SK-N-SH (cell line): ENCODE data around the gene ROBO1. TPM values are rescaled to one million over a fixed set of nuclear protein-coding genes. Genes with fewer than 3 reads are reported as not detected.

Source experiments
- CTCF ChIA-PET: fragments of 300-600, 350-600 bp; formaldehyde crosslinking; extraction: SDS; loops from one replicate; lab custom pipeline; 2021; lab: Yijun Ruan, JAX
- POLR2A ChIA-PET: fragments of 350-600 bp; sonication (Branson Sonifier 250); formaldehyde crosslinking; extraction: SDS; loops from one replicate; lab custom pipeline; 2020; ENCODE audit warnings: antibody characterized with exemption, inconsistent platforms; lab: Yijun Ruan, JAX
- DNase-seq: peaks from one replicate; pipeline ENCODE4 v3.0.0; 2012
- H2AFZ ChIP-seq: fragments of 200-600 bp; sonication (generic); 2 replicates; pipeline ENCODE4 v1.8.1; 2016; ENCODE audit warnings: antibody characterized with exemption, mild to moderate bottlenecking, low read depth
- H3F3A ChIP-seq: fragments of 200-600 bp; sonication (generic); replicated peaks from 2 replicates; pipeline ENCODE3; 2016; ENCODE audit warnings: antibody characterized with exemption, mild to moderate bottlenecking; ENCODE audit not compliant: insufficient read depth
- H3K27ac ChIP-seq, 2 experiments: fragments of 200-500 bp in 1 of 2; fragments of 200-600 bp in 1 of 2; sonication (Bioruptor generic) in 1 of 2; sonication (generic), shearing (Covaris generic) in 1 of 2; 2 replicates each; pipeline versions ENCODE4 v1.5.1 to v1.6.1; 2014 to 2016; ENCODE audit warnings: low read depth in 2 of 2, inconsistent platforms in 1 of 2, low read length in 1 of 2, mild to moderate bottlenecking in 1 of 2, mixed read lengths in 1 of 2
- H3K27me3 ChIP-seq: fragments of 200-600 bp; sonication (generic), shearing (Covaris generic); 2 replicates; pipeline ENCODE4 v1.6.1; 2016; ENCODE audit warnings: mixed run types; ENCODE audit not compliant: insufficient read depth
- H3K36me3 ChIP-seq, 2 experiments: fragments of 200-500 bp in 1 of 2; fragments of 200-600 bp in 1 of 2; sonication (Bioruptor generic) in 1 of 2; sonication (generic) in 1 of 2; replicated peaks in 1 of 2; 2 replicates each; pipeline versions ENCODE3 to v1.5.1; 2014 to 2016; ENCODE audit warnings: low read length in 1 of 2, mild to moderate bottlenecking in 1 of 2; ENCODE audit not compliant: insufficient read depth in 2 of 2, control insufficient read depth in 1 of 2
- H3K4me1 ChIP-seq, 2 experiments: fragments of 200-500 bp in 1 of 2; fragments of 200-600 bp in 1 of 2; sonication (Bioruptor generic) in 1 of 2; sonication (generic), shearing (Covaris generic) in 1 of 2; 2 replicates each; pipeline versions ENCODE4 v1.5.1 to v1.6.1; 2014 to 2016; ENCODE audit warnings: low read depth in 1 of 2, low read length in 1 of 2, mixed run types in 1 of 2; ENCODE audit not compliant: insufficient read depth in 2 of 2, control insufficient read depth in 1 of 2
- H3K4me2 ChIP-seq: fragments of 200-600 bp; sonication (generic), shearing (Covaris generic); 2 replicates; pipeline ENCODE4 v1.6.1; 2017; ENCODE audit warnings: mixed run types
- H3K4me3 ChIP-seq, 2 experiments: fragments of 200-500 bp in 1 of 2; fragments of 200-600 bp in 1 of 2; sonication (Bioruptor generic) in 1 of 2; sonication (generic), shearing (Covaris generic) in 1 of 2; 2 replicates each; pipeline versions ENCODE4 v1.5.1 to v1.8.1; 2014 to 2016; ENCODE audit warnings: low read depth in 2 of 2, inconsistent platforms in 1 of 2, low read length in 1 of 2, mild to moderate bottlenecking in 1 of 2, mixed read lengths in 1 of 2, moderate library complexity in 1 of 2
- H3K79me2 ChIP-seq: fragments of 200-600 bp; sonication (generic); 2 replicates; pipeline ENCODE4 v1.8.1; 2017; ENCODE audit warnings: mild to moderate bottlenecking; ENCODE audit not compliant: insufficient read depth
- H3K9ac ChIP-seq: fragments of 200-600 bp; sonication (generic); 2 replicates; pipeline ENCODE4 v1.6.1; 2017; ENCODE audit warnings: mixed run types
- H3K9me2 ChIP-seq: fragments of 200-600 bp; sonication (generic); 2 replicates; pipeline ENCODE4 v1.6.1; 2017; ENCODE audit warnings: mixed run types
- H3K9me3 ChIP-seq: fragments of 200-600 bp; sonication (generic); 2 replicates; pipeline ENCODE4 v1.6.1; 2017; ENCODE audit warnings: mixed run types, mild to moderate bottlenecking, moderate library complexity
- H4K20me1 ChIP-seq: fragments of 200-600 bp; sonication (generic); 2 replicates; pipeline ENCODE4 v1.6.1; 2017; ENCODE audit warnings: mild to moderate bottlenecking, mixed run types; ENCODE audit not compliant: insufficient read depth
- CHD2 ChIP-seq: fragments of 150-350 bp; IDR thresholded peaks from 2 replicates; pipeline ENCODE4 v1.6.1; 2018; ENCODE audit warnings: low read length; ENCODE audit not compliant: partially characterized antibody
- FOSL2 ChIP-seq: IDR thresholded peaks from 2 replicates; pipeline ENCODE4 v1.4.0; 2012; ENCODE audit warnings: low read depth, mild to moderate bottlenecking, moderate library complexity, borderline replicate concordance
- FOXJ3 ChIP-seq: sonication (generic); formaldehyde crosslinking; IDR thresholded peaks from 2 replicates; pipeline ENCODE4 v1.5.1; 2020; ENCODE audit warnings: mild to moderate bottlenecking, missing genetic modification reagents
- FOXM1 ChIP-seq: IDR thresholded peaks from 2 replicates; pipeline ENCODE4 v1.4.0; 2012; ENCODE audit warnings: low read depth, mild to moderate bottlenecking
- MXI1 ChIP-seq: IDR thresholded peaks from 2 replicates; pipeline ENCODE4 v1.6.1; 2012; ENCODE audit warnings: mild to moderate bottlenecking, low read depth, low read length, improper control_type of control experiment
- NFIC ChIP-seq: IDR thresholded peaks from 2 replicates; pipeline ENCODE4 v1.4.0; 2012; ENCODE audit warnings: borderline replicate concordance
- NRF1 ChIP-seq: IDR thresholded peaks from 2 replicates; pipeline ENCODE4 v1.6.1; 2012; ENCODE audit warnings: low read depth, mild to moderate bottlenecking, low read length
- RXRA ChIP-seq: IDR thresholded peaks from 2 replicates; pipeline ENCODE4 v1.4.0; 2012; ENCODE audit warnings: low read depth, mild to moderate bottlenecking, borderline replicate concordance
- TAF1 ChIP-seq: IDR thresholded peaks from 2 replicates; pipeline ENCODE4 v1.6.1; 2012; ENCODE audit warnings: low read depth, mild to moderate bottlenecking, low read length, moderate library complexity, borderline replicate concordance
- TCF12 ChIP-seq: IDR thresholded peaks from 2 replicates; pipeline ENCODE4 v1.4.0; 2012
- YY1 ChIP-seq: IDR thresholded peaks from 2 replicates; pipeline ENCODE4 v1.4.0; 2012; ENCODE audit warnings: low read depth, mild to moderate bottlenecking
- WGBS: methylation state at CpG from one replicate; pipeline ENCODE4 v1.1.6; 2017; ENCODE audit warnings: low lambda C conversion rate; 5-methylcytosine and 5-hydroxymethylcytosine counted together
- polyA plus RNA-seq, 3 experiments: library from polyadenylated mRNA; depleted of rRNA; stranded (reverse); fragments of >200 nt; gene quantifications; 2 replicates each; pipeline ENCODE4 v1.2.3, GENCODE V29; 2012
- TF ChIP-seq, protein P1 (sequence below): IDR thresholded peaks from 2 replicates; pipeline ENCODE4 v1.6.1; 2012; ENCODE audit warnings: mild to moderate bottlenecking, low read depth, low read length, moderate library complexity
- TF ChIP-seq, protein P2 (sequence below): IDR thresholded peaks from 2 replicates; pipeline ENCODE4; 2012
- TF ChIP-seq, protein P3 (sequence below): fragments of 200-600 bp; sonication (generic); IDR thresholded peaks from 2 replicates; pipeline ENCODE4 v1.6.1; 2017; ENCODE audit warnings: antibody characterized with exemption, mild to moderate bottlenecking, moderate library complexity

Gene ROBO1
- polyA plus RNA-seq, 1 of the 3 experiments (the other 2 are of a cell fraction), result 22.7 TPM

DNA sequence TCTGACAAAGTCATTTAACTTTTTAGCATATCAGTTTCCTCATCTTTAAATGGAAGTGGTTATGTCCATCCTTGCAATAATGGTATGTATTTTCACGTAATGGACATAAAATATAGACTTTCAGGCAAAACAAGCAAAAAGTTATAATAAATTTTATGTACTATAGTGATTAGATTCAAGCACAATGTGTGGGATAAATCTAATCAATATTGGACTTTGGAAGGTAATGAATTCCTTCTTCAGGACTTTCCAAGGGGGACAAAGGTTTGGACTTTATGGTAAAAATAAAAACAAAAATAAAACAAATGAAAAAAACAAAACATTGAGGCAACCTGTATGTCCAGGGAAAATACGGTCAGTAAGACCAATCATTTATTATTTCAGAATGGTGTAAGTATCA is 357.7 kb downstream of the ROBO1 start:
- Histone ChIP-seq H3F3A (no peaks in the 10 kb centered on the region), H3K36me3 (peaks cover 0 to 3% of the 10 kb centered on the region in 2 experiments), H3K9me3 (no peaks in the 10 kb centered on the region), H3K4me2 (no peak overlapping the region), H3K27me3 (no peaks in the 10 kb centered on the region), H3K79me2 (no peaks in the 10 kb centered on the region), H3K27ac (no peak overlapping the region), H3K4me1 (no peaks in the 10 kb centered on the region; a peak in 1 of 4 replicates), H3K4me3 (no peak overlapping the region), H2AFZ (no peak overlapping the region), H3K9ac (no peak overlapping the region), H3K9me2 (no peaks in the 10 kb centered on the region)
- DNase-seq, result no peak
- ChIA-PET CTCF (no interaction called here), POLR2A (no interaction called here)
- 77% methylated on average over 2 of the region's 2 CpGs for WGBS
- TF ChIP-seq, protein P1, sequence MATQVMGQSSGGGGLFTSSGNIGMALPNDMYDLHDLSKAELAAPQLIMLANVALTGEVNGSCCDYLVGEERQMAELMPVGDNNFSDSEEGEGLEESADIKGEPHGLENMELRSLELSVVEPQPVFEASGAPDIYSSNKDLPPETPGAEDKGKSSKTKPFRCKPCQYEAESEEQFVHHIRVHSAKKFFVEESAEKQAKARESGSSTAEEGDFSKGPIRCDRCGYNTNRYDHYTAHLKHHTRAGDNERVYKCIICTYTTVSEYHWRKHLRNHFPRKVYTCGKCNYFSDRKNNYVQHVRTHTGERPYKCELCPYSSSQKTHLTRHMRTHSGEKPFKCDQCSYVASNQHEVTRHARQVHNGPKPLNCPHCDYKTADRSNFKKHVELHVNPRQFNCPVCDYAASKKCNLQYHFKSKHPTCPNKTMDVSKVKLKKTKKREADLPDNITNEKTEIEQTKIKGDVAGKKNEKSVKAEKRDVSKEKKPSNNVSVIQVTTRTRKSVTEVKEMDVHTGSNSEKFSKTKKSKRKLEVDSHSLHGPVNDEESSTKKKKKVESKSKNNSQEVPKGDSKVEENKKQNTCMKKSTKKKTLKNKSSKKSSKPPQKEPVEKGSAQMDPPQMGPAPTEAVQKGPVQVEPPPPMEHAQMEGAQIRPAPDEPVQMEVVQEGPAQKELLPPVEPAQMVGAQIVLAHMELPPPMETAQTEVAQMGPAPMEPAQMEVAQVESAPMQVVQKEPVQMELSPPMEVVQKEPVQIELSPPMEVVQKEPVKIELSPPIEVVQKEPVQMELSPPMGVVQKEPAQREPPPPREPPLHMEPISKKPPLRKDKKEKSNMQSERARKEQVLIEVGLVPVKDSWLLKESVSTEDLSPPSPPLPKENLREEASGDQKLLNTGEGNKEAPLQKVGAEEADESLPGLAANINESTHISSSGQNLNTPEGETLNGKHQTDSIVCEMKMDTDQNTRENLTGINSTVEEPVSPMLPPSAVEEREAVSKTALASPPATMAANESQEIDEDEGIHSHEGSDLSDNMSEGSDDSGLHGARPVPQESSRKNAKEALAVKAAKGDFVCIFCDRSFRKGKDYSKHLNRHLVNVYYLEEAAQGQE, result no peak
- TF ChIP-seq TCF12, result no peak
- TF ChIP-seq FOXM1, result no peak
- TF ChIP-seq RXRA, result no peak
- TF ChIP-seq NRF1, result no peak
- TF ChIP-seq NFIC, result no peak
- no peak for TF ChIP-seq MXI1
- no peak for TF ChIP-seq TAF1
- no peak for TF ChIP-seq FOXJ3 (CRISPR knock-in tag)
- TF ChIP-seq CHD2, result no peak
- TF ChIP-seq YY1, result no peak
- no peak for TF ChIP-seq FOSL2
- TF ChIP-seq, all 33 proteins: peak for 0
- no peaks in the 10 kb centered on the region for H4K20me1 ChIP-seq

DNA sequence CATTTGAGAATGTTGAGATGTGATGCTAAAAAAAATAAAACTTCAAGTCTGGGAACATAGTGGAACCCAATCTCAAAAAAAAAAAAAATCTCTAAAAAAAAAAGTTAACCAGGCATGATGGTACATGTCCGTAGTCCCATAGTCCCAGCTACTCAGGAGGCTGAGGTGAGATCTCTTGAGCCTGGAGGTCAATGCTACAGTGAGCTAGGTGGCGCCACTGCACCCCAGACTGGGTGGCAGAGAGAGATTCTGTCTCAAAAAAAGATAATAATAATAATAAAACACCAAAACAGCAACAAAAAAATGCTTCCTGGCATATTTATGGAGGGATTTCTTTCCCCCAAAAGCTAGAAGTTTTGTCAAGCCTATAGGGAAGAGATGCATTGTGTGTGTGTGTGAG is 361.6 kb downstream of the ROBO1 start:
- no peaks in the 10 kb centered on the region for H3K27me3 ChIP-seq
- no peaks in the 10 kb centered on the region for H3K79me2 ChIP-seq
- no peak for DNase-seq
- no peaks in the 10 kb centered on the region for H3K9me2 ChIP-seq
- TF ChIP-seq, protein P2, sequence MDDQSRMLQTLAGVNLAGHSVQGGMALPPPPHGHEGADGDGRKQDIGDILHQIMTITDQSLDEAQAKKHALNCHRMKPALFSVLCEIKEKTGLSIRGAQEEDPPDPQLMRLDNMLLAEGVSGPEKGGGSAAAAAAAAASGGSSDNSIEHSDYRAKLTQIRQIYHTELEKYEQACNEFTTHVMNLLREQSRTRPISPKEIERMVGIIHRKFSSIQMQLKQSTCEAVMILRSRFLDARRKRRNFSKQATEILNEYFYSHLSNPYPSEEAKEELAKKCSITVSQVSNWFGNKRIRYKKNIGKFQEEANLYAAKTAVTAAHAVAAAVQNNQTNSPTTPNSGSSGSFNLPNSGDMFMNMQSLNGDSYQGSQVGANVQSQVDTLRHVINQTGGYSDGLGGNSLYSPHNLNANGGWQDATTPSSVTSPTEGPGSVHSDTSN, result no peak
- TF ChIP-seq, protein P3, sequence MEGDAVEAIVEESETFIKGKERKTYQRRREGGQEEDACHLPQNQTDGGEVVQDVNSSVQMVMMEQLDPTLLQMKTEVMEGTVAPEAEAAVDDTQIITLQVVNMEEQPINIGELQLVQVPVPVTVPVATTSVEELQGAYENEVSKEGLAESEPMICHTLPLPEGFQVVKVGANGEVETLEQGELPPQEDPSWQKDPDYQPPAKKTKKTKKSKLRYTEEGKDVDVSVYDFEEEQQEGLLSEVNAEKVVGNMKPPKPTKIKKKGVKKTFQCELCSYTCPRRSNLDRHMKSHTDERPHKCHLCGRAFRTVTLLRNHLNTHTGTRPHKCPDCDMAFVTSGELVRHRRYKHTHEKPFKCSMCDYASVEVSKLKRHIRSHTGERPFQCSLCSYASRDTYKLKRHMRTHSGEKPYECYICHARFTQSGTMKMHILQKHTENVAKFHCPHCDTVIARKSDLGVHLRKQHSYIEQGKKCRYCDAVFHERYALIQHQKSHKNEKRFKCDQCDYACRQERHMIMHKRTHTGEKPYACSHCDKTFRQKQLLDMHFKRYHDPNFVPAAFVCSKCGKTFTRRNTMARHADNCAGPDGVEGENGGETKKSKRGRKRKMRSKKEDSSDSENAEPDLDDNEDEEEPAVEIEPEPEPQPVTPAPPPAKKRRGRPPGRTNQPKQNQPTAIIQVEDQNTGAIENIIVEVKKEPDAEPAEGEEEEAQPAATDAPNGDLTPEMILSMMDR, result peak; percentile 45
- TF ChIP-seq, all 33 proteins: peak for 1
- Histone ChIP-seq H3K4me2 (no peak overlapping the region), H3K4me3 (no peak overlapping the region), H3K27ac (no peak overlapping the region), H3K9ac (no peak overlapping the region), H3K4me1 (no peaks in the 10 kb centered on the region), H4K20me1 (no peaks in the 10 kb centered on the region), H3K36me3 (peaks cover 0 to 3% of the 10 kb centered on the region in 2 experiments), H3F3A (no peaks in the 10 kb centered on the region), H2AFZ (no peak overlapping the region), H3K9me3 (no peaks in the 10 kb centered on the region)
- ChIA-PET POLR2A (no interaction called here), CTCF (interaction anchor here (0.7 to 0.9 kb wide), 2 partner anchors 11 to 109 kb away, joined by 3 read pairs; no protein-coding TSS in a partner anchor)
- WGBS, result 50% methylated on average over 2 of the region's 2 CpGs
